ENCODE measurements around the gene DDI2.

DNA sequence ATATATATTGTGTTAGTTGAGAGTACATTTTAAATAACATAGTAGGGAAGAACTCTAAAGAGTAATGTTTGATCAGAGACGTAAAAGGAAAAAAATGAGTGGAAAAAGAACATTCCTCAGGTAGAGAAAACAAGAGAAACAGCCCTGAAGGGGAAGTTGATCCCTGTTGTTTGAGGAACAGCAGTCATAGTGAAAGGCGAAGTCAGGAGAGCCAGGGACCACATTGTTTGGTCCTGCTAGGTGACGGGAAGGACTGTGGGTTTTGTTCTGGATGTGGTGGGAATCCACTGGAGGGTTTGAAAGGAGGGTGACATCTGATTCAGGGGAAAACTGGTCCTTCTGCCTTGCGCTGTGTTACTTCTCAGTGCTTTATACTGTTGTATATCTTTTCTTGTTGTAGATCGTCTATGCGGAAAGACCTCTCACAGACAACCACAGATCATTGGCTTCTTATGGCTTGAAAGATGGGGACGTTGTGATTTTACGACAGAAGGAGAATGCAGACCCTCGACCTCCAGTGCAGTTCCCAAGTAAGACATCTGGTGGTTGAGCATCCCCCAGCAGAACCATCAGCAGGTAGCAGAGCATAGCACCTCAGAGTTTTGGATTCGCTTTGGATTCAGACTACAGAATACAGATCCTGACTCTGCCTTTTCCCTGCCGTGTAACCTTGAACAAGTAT is 9.2 kb downstream of the DDI2 start:
- TF ChIP-seq, protein P1, sequence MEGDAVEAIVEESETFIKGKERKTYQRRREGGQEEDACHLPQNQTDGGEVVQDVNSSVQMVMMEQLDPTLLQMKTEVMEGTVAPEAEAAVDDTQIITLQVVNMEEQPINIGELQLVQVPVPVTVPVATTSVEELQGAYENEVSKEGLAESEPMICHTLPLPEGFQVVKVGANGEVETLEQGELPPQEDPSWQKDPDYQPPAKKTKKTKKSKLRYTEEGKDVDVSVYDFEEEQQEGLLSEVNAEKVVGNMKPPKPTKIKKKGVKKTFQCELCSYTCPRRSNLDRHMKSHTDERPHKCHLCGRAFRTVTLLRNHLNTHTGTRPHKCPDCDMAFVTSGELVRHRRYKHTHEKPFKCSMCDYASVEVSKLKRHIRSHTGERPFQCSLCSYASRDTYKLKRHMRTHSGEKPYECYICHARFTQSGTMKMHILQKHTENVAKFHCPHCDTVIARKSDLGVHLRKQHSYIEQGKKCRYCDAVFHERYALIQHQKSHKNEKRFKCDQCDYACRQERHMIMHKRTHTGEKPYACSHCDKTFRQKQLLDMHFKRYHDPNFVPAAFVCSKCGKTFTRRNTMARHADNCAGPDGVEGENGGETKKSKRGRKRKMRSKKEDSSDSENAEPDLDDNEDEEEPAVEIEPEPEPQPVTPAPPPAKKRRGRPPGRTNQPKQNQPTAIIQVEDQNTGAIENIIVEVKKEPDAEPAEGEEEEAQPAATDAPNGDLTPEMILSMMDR (IDR thresholded peaks at IDR 0.05; ENCODE audit: insufficient read depth, low read length, poor library complexity, severe bottlenecking), result no peak
- no peak for TF ChIP-seq EZH2phosphoT487 (conservative IDR thresholded peaks at IDR 0.05; ENCODE audit: low read length)

Data from SU-DHL-6 (cell line).